H1 (cell line): ENCODE results near the gene TMED8. TPM values are rescaled to one million over a fixed set of nuclear protein-coding genes. Genes with fewer than 3 reads are reported as not detected.

Experiments used
- CTCF ChIA-PET: fragments of 300-600 bp; sonication (Branson Sonifier 250); formaldehyde crosslinking; loops from one replicate; lab custom pipeline; 2021; ENCODE audit not compliant: partially characterized antibody; lab: Charles Lee
- POLR2A ChIA-PET: fragments of 300-600 bp; sonication (Branson Sonifier 250); formaldehyde crosslinking; loops from one replicate; lab custom pipeline; 2021; ENCODE audit warnings: inconsistent platforms; ENCODE audit not compliant: partially characterized antibody; lab: Charles Lee
- DNase-seq, 2 experiments: peaks; one replicate each; pipeline versions ENCODE4 v3.0.0 to v3.0.0-alpha.2; 2010 to 2022; ENCODE audit warnings: low spot score in 2 of 2, low read depth in 1 of 2, mixed read lengths in 1 of 2
- FAIRE-seq: peaks from 2 replicates; lab custom pipeline; 2011; peaks lifted over from hg19 to GRCh38; lab: Jason Lieb, UNC
- H2AFZ ChIP-seq: 2 replicates; pipeline ENCODE4 v1.8.1; 2012; ENCODE audit warnings: low read length, inconsistent platforms
- H2AK5ac ChIP-seq: 2 replicates; pipeline ENCODE4 v1.6.1; 2013; ENCODE audit warnings: low read depth, low read length
- H2BK120ac ChIP-seq: replicated peaks from 2 replicates; pipeline ENCODE3; 2013; ENCODE audit warnings: low read depth, low read length, inconsistent platforms
- H2BK12ac ChIP-seq: 2 replicates; pipeline ENCODE4 v1.6.1; 2013; ENCODE audit warnings: low read depth, low read length
- H2BK15ac ChIP-seq: 2 replicates; pipeline ENCODE4 v1.6.1; 2013; ENCODE audit warnings: low read length
- H2BK20ac ChIP-seq: 2 replicates; pipeline ENCODE4 v1.6.1; 2013; ENCODE audit warnings: low read length
- H2BK5ac ChIP-seq: 2 replicates; pipeline ENCODE4 v1.6.1; 2013; ENCODE audit warnings: low read depth, low read length
- H3K14ac ChIP-seq: 2 replicates; pipeline ENCODE4 v1.6.1; 2013; ENCODE audit warnings: inconsistent platforms; ENCODE audit not compliant: insufficient read length
- H3K18ac ChIP-seq: 2 replicates; pipeline ENCODE4 v1.6.1; 2013; ENCODE audit warnings: low read length; ENCODE audit errors: extremely low read depth
- H3K23ac ChIP-seq: 2 replicates; pipeline ENCODE4 v1.6.1; 2013; ENCODE audit warnings: inconsistent platforms; ENCODE audit not compliant: insufficient read length
- H3K23me2 ChIP-seq: 2 replicates; pipeline ENCODE4 v1.6.1; 2013; ENCODE audit warnings: low read depth, low read length
- H3K27ac ChIP-seq: 2 replicates; pipeline ENCODE4 v1.6.1; 2011; ENCODE audit warnings: low read depth, low read length, inconsistent platforms
- H3K27me3 ChIP-seq, 4 experiments: replicated peaks in 1 of 4; 1 replicate in 1 of 4; 2 replicates in 3 of 4; pipeline versions ENCODE4 v1.6.1 to v1.8.1; 2011 to 2013; ENCODE audit warnings: low read length in 3 of 4, mild to moderate bottlenecking in 3 of 4, inconsistent platforms in 2 of 4, mixed read lengths in 2 of 4, moderate library complexity in 1 of 4; ENCODE audit not compliant: control insufficient read depth in 3 of 4, insufficient read depth in 3 of 4; ENCODE audit errors: extremely low read depth in 1 of 4
- H3K36me3 ChIP-seq, 4 experiments: 2 replicates each; pipeline versions ENCODE4 v1.6.1 to v1.8.1; 2011 to 2013; ENCODE audit warnings: mild to moderate bottlenecking in 4 of 4, low read length in 3 of 4, moderate library complexity in 2 of 4, control low read depth in 1 of 4, inconsistent platforms in 1 of 4; ENCODE audit not compliant: insufficient read depth in 4 of 4, control insufficient read depth in 2 of 4
- H3K4ac ChIP-seq: replicated peaks from 2 replicates; pipeline ENCODE3; 2013; ENCODE audit warnings: low read length, low read depth, mixed read lengths, inconsistent platforms; ENCODE audit not compliant: insufficient read length
- H3K4me1 ChIP-seq, 4 experiments: replicated peaks in 1 of 4; 1 replicate in 1 of 4; 2 replicates in 3 of 4; pipeline versions ENCODE4 v1.6.1 to v1.8.1; 2011 to 2013; ENCODE audit warnings: low read length in 3 of 4, inconsistent platforms in 2 of 4, mixed read lengths in 1 of 4; ENCODE audit not compliant: insufficient read depth in 4 of 4, control insufficient read depth in 3 of 4
- H3K4me2 ChIP-seq, 2 experiments: 2 replicates each; pipeline versions ENCODE4 v1.6.1 to v1.8.1; 2011 to 2013; ENCODE audit warnings: low read depth in 2 of 2, low read length in 2 of 2, control low read depth in 1 of 2, inconsistent platforms in 1 of 2, mild to moderate bottlenecking in 1 of 2; ENCODE audit not compliant: insufficient read depth in 1 of 2
- H3K4me3 ChIP-seq, 4 experiments: fragments of 200-600, 300-600 bp in 1 of 4; sonication (generic), shearing (Covaris generic), sonication (Bioruptor Twin) in 1 of 4; 2 replicates each; pipeline versions ENCODE4 v1.5.1 to v1.8.1; 2011 to 2016; ENCODE audit warnings: low read length in 4 of 4, low read depth in 3 of 4, control low read depth in 2 of 4, inconsistent platforms in 2 of 4, mild to moderate bottlenecking in 2 of 4, mixed read lengths in 1 of 4, moderate library complexity in 1 of 4; ENCODE audit not compliant: insufficient read depth in 2 of 4; ENCODE audit errors: extremely low read depth in 1 of 4
- H3K56ac ChIP-seq: replicated peaks from 2 replicates; pipeline ENCODE3; 2013; ENCODE audit warnings: low read depth, mild to moderate bottlenecking, mixed read lengths, low read length, inconsistent platforms; ENCODE audit not compliant: insufficient read length
- H3K79me1 ChIP-seq: 2 replicates; pipeline ENCODE4 v1.6.1; 2013; ENCODE audit warnings: low read depth, low read length, control low read depth
- H3K79me2 ChIP-seq, 2 experiments: 2 replicates each; pipeline versions ENCODE4 v1.6.1 to v1.8.1; 2012 to 2013; ENCODE audit warnings: low read length in 2 of 2, mild to moderate bottlenecking in 2 of 2, inconsistent platforms in 1 of 2; ENCODE audit not compliant: insufficient read depth in 2 of 2, control insufficient read depth in 1 of 2
- H3K9ac ChIP-seq, 4 experiments: replicated peaks in 1 of 4; 1 replicate in 1 of 4; 2 replicates in 3 of 4; pipeline versions ENCODE4 v1.6.1 to v1.8.1; 2011 to 2013; ENCODE audit warnings: low read depth in 3 of 4, low read length in 3 of 4, control low read depth in 2 of 4, mild to moderate bottlenecking in 2 of 4, moderate library complexity in 2 of 4, inconsistent platforms in 1 of 4; ENCODE audit errors: extremely low read depth in 1 of 4
- H3K9me3 ChIP-seq, 2 experiments: 2 replicates each; pipeline versions ENCODE4 v1.6.1 to v1.8.1; 2012 to 2013; ENCODE audit warnings: mild to moderate bottlenecking in 2 of 2, moderate library complexity in 2 of 2, control low read depth in 1 of 2, inconsistent platforms in 1 of 2, low read depth in 1 of 2, low read length in 1 of 2, mixed read lengths in 1 of 2; ENCODE audit not compliant: insufficient read depth in 2 of 2
- H4K20me1 ChIP-seq, 2 experiments: replicated peaks in 1 of 2; 2 replicates each; pipeline versions ENCODE3 to v1.8.1; 2011 to 2013; ENCODE audit warnings: inconsistent platforms in 2 of 2, low read length in 2 of 2, mild to moderate bottlenecking in 1 of 2; ENCODE audit not compliant: insufficient read depth in 2 of 2, control insufficient read depth in 1 of 2
- H4K5ac ChIP-seq: 2 replicates; pipeline ENCODE4 v1.6.1; 2013; ENCODE audit warnings: low read length, low read depth, mixed read lengths, inconsistent platforms; ENCODE audit not compliant: insufficient read length
- H4K8ac ChIP-seq: 2 replicates; pipeline ENCODE4 v1.8.0; 2013; ENCODE audit warnings: mild to moderate bottlenecking, moderate library complexity, low read length, inconsistent platforms; ENCODE audit not compliant: insufficient read depth; ENCODE audit errors: extremely low read depth
- H4K91ac ChIP-seq: replicated peaks from 2 replicates; pipeline ENCODE3; 2013; ENCODE audit warnings: low read length, mixed read lengths, inconsistent platforms; ENCODE audit not compliant: insufficient read length
- ATF2 ChIP-seq: IDR thresholded peaks from 2 replicates; pipeline ENCODE4 v1.6.1; 2012; ENCODE audit warnings: low read length, inconsistent platforms
- ATF3 ChIP-seq: IDR thresholded peaks from 2 replicates; pipeline ENCODE4 v1.6.1; 2011; ENCODE audit warnings: low read depth, mild to moderate bottlenecking, low read length; ENCODE audit not compliant: insufficient read depth
- BRCA1 ChIP-seq: IDR thresholded peaks from 2 replicates; pipeline ENCODE4 v1.6.1; 2012; ENCODE audit warnings: low read depth, low read length, improper control_type of control experiment
- CBX5 ChIP-seq: fragments of 300-800, 300-1000 bp; sonication (generic); IDR thresholded peaks from 2 replicates; pipeline ENCODE4 v1.7.1; 2016; ENCODE audit warnings: antibody characterized with exemption, low read length, low read depth
- POLR2A ChIP-seq, 2 experiments: IDR thresholded peaks; 1 replicate in 1 of 2; 2 replicates in 1 of 2; pipeline ENCODE4 v1.6.1; 2011; ENCODE audit warnings: low read depth in 2 of 2, low read length in 2 of 2, mild to moderate bottlenecking in 2 of 2; ENCODE audit errors: control extremely low read depth in 1 of 2
- SP1 ChIP-seq: IDR thresholded peaks from 2 replicates; pipeline ENCODE4 v1.6.1; 2011; ENCODE audit warnings: low read depth, low read length
- TAF1 ChIP-seq: IDR thresholded peaks from 2 replicates; pipeline ENCODE4 v1.6.1; 2011; ENCODE audit warnings: mild to moderate bottlenecking, low read depth, low read length
- WGBS, 2 experiments: shearing (Covaris generic) in 1 of 2; methylation state at CpG; one replicate each; pipeline versions ENCODE4 v1.1.6 to v1.1.7; 2013 to 2015; ENCODE audit warnings: low lambda C conversion rate in 2 of 2, mixed read lengths in 2 of 2, inconsistent platforms in 1 of 2, low coverage in 1 of 2, missing lambda C conversion rate in 1 of 2; ENCODE audit not compliant: insufficient replicate concordance in 2 of 2, insufficient coverage in 1 of 2, insufficient read length in 1 of 2; ENCODE audit errors: extremely low coverage in 1 of 2, missing lambda C conversion rate in 1 of 2; 5-methylcytosine and 5-hydroxymethylcytosine counted together
- long read RNA-seq, 2 experiments: library from RNA in 1 of 2; library from capped mRNA in 1 of 2; stranded (forward); transcript quantifications; one replicate each; pipeline ENCODE4 v2.0.0, GENCODE V29; 2021; ENCODE audit warnings: inconsistent platforms in 1 of 2
- polyA minus RNA-seq, 3 experiments: library from RNA; depleted of rRNA, polyadenylated mRNA; stranded (reverse); fragments of >200 nt; gene quantifications; 1 replicate in 2 of 3; 2 replicates in 1 of 3; pipeline ENCODE4 v1.2.3, GENCODE V29; 2011
- polyA plus RNA-seq, 7 experiments: library from polyadenylated mRNA; depleted of rRNA in 3 of 7; stranded (reverse) in 5 of 7; unstranded in 2 of 7; fragments of >200 nt in 5 of 7; fragments of 200-250 nt in 2 of 7; gene quantifications; 1 replicate in 5 of 7; 2 replicates in 1 of 7; 4 replicates in 1 of 7; pipeline versions ENCODE4 v1.2.1 to v1.2.3, GENCODE V29; 2011 to 2013; ENCODE audit warnings: missing spikeins in 2 of 7, mixed read lengths in 2 of 7
- total RNA-seq: library from RNA; stranded (reverse); fragmentation: NEBNext Ultra II Directional; extraction: Animal tissue kit (Norgen Biotek cat#: 25700); gene quantifications from 2 replicates; pipeline ENCODE4 v1.2.1, GENCODE V29; 2021

The TMED8 gene
- 13.1 and 13.4 TPM in 2 replicates for total RNA-seq
- polyA plus RNA-seq (2011; rRNA removed): 4.8 and 5.5 TPM in 2 replicates
- polyA plus RNA-seq (2011; cell fraction: cytosol; rRNA removed): 6.5 TPM
- 3.8 TPM for polyA plus RNA-seq (2011; cell fraction: nucleus; rRNA removed)
- 4.8 to 9.4 TPM (median 5.9 TPM) in 4 replicates for polyA plus RNA-seq (2012, experiment 1 of 2)
- polyA plus RNA-seq (2012, experiment 2 of 2): 0.92 TPM
- 6.9 TPM for polyA plus RNA-seq (2013, experiment 1 of 2)
- 6.9 TPM for polyA plus RNA-seq (2013, experiment 2 of 2)
- polyA minus RNA-seq (2011; rRNA and poly(A)+ RNA removed): 13.6 and 16.1 TPM in 2 replicates
- 6.8 TPM for polyA minus RNA-seq (2011; cell fraction: cytosol; rRNA and poly(A)+ RNA removed)
- polyA minus RNA-seq (2011; cell fraction: nucleus; rRNA and poly(A)+ RNA removed): 6.8 TPM
- long read RNA-seq, experiment 1, partial matches to known transcripts: 0 of 13 reads
- long read RNA-seq, experiment 1, other reads (novel, unspliced or antisense): 13 of 13 reads
- long read RNA-seq, experiment 2, partial matches to known transcripts: 0 of 4 reads
- long read RNA-seq, experiment 2, other reads (novel, unspliced or antisense): 4 of 4 reads

GRCh38 chr14:77376771-77377501 lies at the start of gene TMED8, which contains the start of gene SAMD15:
TSS of gene TMED8 (minus strand) at chr14:77377094. CDS start at chr14:77377053, 41 bp downstream.
TSS of gene SAMD15 (plus strand) at chr14:77377379. CDS start at chr14:77377419, 40 bp downstream.
- no peaks in the 10 kb centered on the region for H3K79me1 ChIP-seq
- H3K27ac ChIP-seq: no peak within 1 kb of the TSS
- peaks cover 0 to 4% (median 2%) of the 10 kb centered on the region in 4 experiments; a peak in 1 of 7 replicates for H3K27me3 ChIP-seq
- H3K23ac ChIP-seq: no peak within 1 kb of the TSS
- no peak within 1 kb of the TSS for H2BK20ac ChIP-seq
- H2AK5ac ChIP-seq: no peak within 1 kb of the TSS
- H4K8ac ChIP-seq: peak within 1 kb of the TSS; percentile 71
- H3K9me3 ChIP-seq: no peaks in the 10 kb centered on the region
- H3K79me2 ChIP-seq: peaks cover 0 to 2% of the 10 kb centered on the region in 2 experiments; a peak in 1 of 4 replicates
- peak; percentile 29 to 90 for DNase-seq
- FAIRE-seq: peak; percentile 78
- no peaks in the 10 kb centered on the region for H3K36me3 ChIP-seq
- H3K4me3 ChIP-seq: peak within 1 kb of the TSS; percentile 77 to 99 (median 92)
- 1% methylated on average over 63 of the region's 69 CpGs; no CpG with 5 or more reads in 1 of the 2 experiments for WGBS, 2 experiments
- no peak within 1 kb of the TSS for H2BK120ac ChIP-seq
- ChIA-PET CTCF (interaction anchor here (0.8 to 1.4 kb wide), 12 partner anchors 9 to 174 kb away, joined by 3 to 8 read pairs (median 4); no protein-coding TSS in a partner anchor), POLR2A (interaction anchor here (0.6 to 1.7 kb wide), 3 partner anchors 28 to 147 kb away, joined by 3 to 9 read pairs (median 3); partner anchors contain the start of genes GSTZ1 and POMT2)
- no peak within 1 kb of the TSS; the same call in 1 of the 2 replicates for H2BK12ac ChIP-seq
- peak within 1 kb of the TSS; percentile 20 to 93 (median 73) for H3K9ac ChIP-seq
- no peak within 1 kb of the TSS for H3K4ac ChIP-seq
- peak within 1 kb of the TSS; percentile 99 for H3K18ac ChIP-seq
- no peaks in the 10 kb centered on the region for H4K20me1 ChIP-seq
- H4K5ac ChIP-seq: peak within 1 kb of the TSS; percentile 82
- H2AFZ ChIP-seq: peak within 1 kb of the TSS; percentile 96
- peaks cover 0 to 8% (median 2%) of the 10 kb centered on the region in 4 experiments; a peak in 3 of 7 replicates for H3K4me1 ChIP-seq
- peak within 1 kb of the TSS; percentile 88 to 92 for H3K4me2 ChIP-seq
- H4K91ac ChIP-seq: peak within 1 kb of the TSS; percentile 87
- H2BK5ac ChIP-seq: peak within 1 kb of the TSS; percentile 83; the same call in 1 of the 2 replicates
- peaks cover 4% of the 10 kb centered on the region for H3K23me2 ChIP-seq
- H2BK15ac ChIP-seq: no peak within 1 kb of the TSS
- H3K14ac ChIP-seq: no peak within 1 kb of the TSS
- H3K56ac ChIP-seq: peak within 1 kb of the TSS; percentile 52
- TF ChIP-seq ATF3 (no peak), TAF1 (0 out of 2 replicates have a peak, but pooled peaks have one; percentile 12), ATF2 (no peak), POLR2A (IDR thresholded peaks at IDR 0.05; ENCODE audit: control extremely low read depth in 1 of 2, low read depth in 2 of 2, low read length in 2 of 2) (no peak), BRCA1 (no peak), SP1 (no peak), CBX5 (no peak)
